ENCODE measurements around the gene PCED1B. TPM values are rescaled to one million over a fixed set of nuclear protein-coding genes. Genes with fewer than 3 reads are reported as not detected.

The PCED1B gene
- total RNA-seq, 1 experiment from 2014 or later: 0.86 TPM

- H3K9me2 ChIP-seq (ENCODE audit: insufficient read depth): no peaks in the 10 kb centered on the region
- H3K4me1 ChIP-seq (ENCODE audit: control insufficient read depth in 1 of 2, insufficient read depth in 2 of 2, low read length in 2 of 2): no peaks in the 10 kb centered on the region
- no peaks in the 10 kb centered on the region for H3K27me3 ChIP-seq (ENCODE audit: insufficient read depth, low read length)
- H3K9ac ChIP-seq (ENCODE audit: low read length): no peak overlapping the region
- no peaks in the 10 kb centered on the region for H3K9me3 ChIP-seq (ENCODE audit: control insufficient read depth in 1 of 2, insufficient read depth in 1 of 2, low read depth in 1 of 2, low read length in 2 of 2)
- no peak overlapping the region for H3K4me3 ChIP-seq (replicated peaks in 1 of 2; ENCODE audit: low read depth in 1 of 2, low read length in 2 of 2)
- BruUV-seq (replicated peaks): no TSS peak
- no peak for ATAC-seq
- POLR2A ChIA-PET: no interaction called here
- no peaks in the 10 kb centered on the region for H3K79me2 ChIP-seq (ENCODE audit: insufficient read depth, low read length)
- DNase-seq (ENCODE audit: low read depth, low spot score): no peak
- H3K4me2 ChIP-seq (ENCODE audit: low read length): no peak overlapping the region
- intact Hi-C loops (cut with micrococcal nuclease): no loop called here
- H3K27ac ChIP-seq (ENCODE audit: low read depth, low read length): no peak overlapping the region
- H2AFZ ChIP-seq (ENCODE audit: low read depth, low read length, poor library complexity, severe bottlenecking): no peak overlapping the region
- RAD21 ChIA-PET (ENCODE audit: low non-redundant PET in 1 of 2, low total read pairs in 2 of 2, uncharacterized antibody in 2 of 2, unreplicated experiment in 2 of 2): no interaction called here
- CTCF ChIA-PET: no interaction called here
- H3K36me3 ChIP-seq (ENCODE audit: control insufficient read depth in 1 of 2, insufficient read depth in 2 of 2, low read length in 2 of 2): no peaks in the 10 kb centered on the region
- TF ChIP-seq EZH2phosphoT487 (IDR thresholded peaks at IDR 0.05; ENCODE audit: borderline replicate concordance) (no peak), RAD21 (IDR thresholded peaks at IDR 0.05; ENCODE audit: low read depth) (no peak), EGR1 (IDR thresholded peaks at IDR 0.05; ENCODE audit: low read depth) (no peak), EZH2 (IDR thresholded peaks at IDR 0.05) (no peak), CTCF (IDR thresholded peaks at IDR 0.05 in 2 of 3, conservative IDR thresholded peaks at IDR 0.05 in 1 of 3; ENCODE audit: borderline replicate concordance in 1 of 3, insufficient read depth in 1 of 3, low read depth in 2 of 3, low read length in 2 of 3) (no peak), SRF (IDR thresholded peaks at IDR 0.05; ENCODE audit: low read depth) (no peak), ATF3 (IDR thresholded peaks at IDR 0.05) (no peak), SP1 (IDR thresholded peaks at IDR 0.05; ENCODE audit: low read depth) (no peak)
- H4K20me1 ChIP-seq (ENCODE audit: insufficient read depth): no peaks in the 10 kb centered on the region
Observed at GRCh38 chr12:47107446-47107845, 28.0 kb downstream of the PCED1B start.

GRCh38 chr12:47107926-47108325 lies 28.5 kb downstream of the PCED1B start:
- H3K9me3 ChIP-seq (ENCODE audit: control insufficient read depth in 1 of 2, insufficient read depth in 1 of 2, low read depth in 1 of 2, low read length in 2 of 2): no peaks in the 10 kb centered on the region
- ChIA-PET RAD21 (ENCODE audit: low non-redundant PET in 1 of 2, low total read pairs in 2 of 2, uncharacterized antibody in 2 of 2, unreplicated experiment in 2 of 2) (no interaction called here), POLR2A (no interaction called here), CTCF (no interaction called here)
- H4K20me1 ChIP-seq (ENCODE audit: insufficient read depth): no peaks in the 10 kb centered on the region
- no peak overlapping the region for H3K27ac ChIP-seq (ENCODE audit: low read depth, low read length)
- no TSS peak for BruUV-seq (replicated peaks)
- H3K4me2 ChIP-seq (ENCODE audit: low read length): no peak overlapping the region
- H3K4me1 ChIP-seq (ENCODE audit: control insufficient read depth in 1 of 2, insufficient read depth in 2 of 2, low read length in 2 of 2): no peaks in the 10 kb centered on the region
- TF ChIP-seq POLR2AphosphoS5 (IDR thresholded peaks at IDR 0.05; ENCODE audit: low read depth, low read length): no peak
- TF ChIP-seq SIN3A (IDR thresholded peaks at IDR 0.05; ENCODE audit: low read depth): no peak
- TF ChIP-seq YY1 (IDR thresholded peaks at IDR 0.05; ENCODE audit: extremely low read depth, insufficient replicate concordance, low read depth, low read length): no peak
- no peak for TF ChIP-seq RAD21 (IDR thresholded peaks at IDR 0.05; ENCODE audit: low read depth)
- ATAC-seq (no peak), DNase-seq (ENCODE audit: low read depth, low spot score) (no peak)
- no peaks in the 10 kb centered on the region for H3K9me2 ChIP-seq (ENCODE audit: insufficient read depth)
- H3K9ac ChIP-seq (ENCODE audit: low read length): no peak overlapping the region
- H3K4me3 ChIP-seq (replicated peaks in 1 of 2; ENCODE audit: low read depth in 1 of 2, low read length in 2 of 2): no peak overlapping the region
- no peaks in the 10 kb centered on the region for H3K79me2 ChIP-seq (ENCODE audit: insufficient read depth, low read length)
- no peaks in the 10 kb centered on the region for H3K36me3 ChIP-seq (ENCODE audit: control insufficient read depth in 1 of 2, insufficient read depth in 2 of 2, low read length in 2 of 2)
- H2AFZ ChIP-seq (ENCODE audit: low read depth, low read length, poor library complexity, severe bottlenecking): no peak overlapping the region
- H3K27me3 ChIP-seq (ENCODE audit: insufficient read depth, low read length): no peaks in the 10 kb centered on the region
- intact Hi-C loops (cut with micrococcal nuclease): no loop called here

Measured in HCT116 (cell line).